ENCODE data around the gene ZZZ3. TPM values are rescaled to one million over a fixed set of nuclear protein-coding genes. Genes with fewer than 3 reads are reported as not detected.

Gene ZZZ3
- total RNA-seq, 1 experiment from 2014 or later = 51.1 TPM

DNA sequence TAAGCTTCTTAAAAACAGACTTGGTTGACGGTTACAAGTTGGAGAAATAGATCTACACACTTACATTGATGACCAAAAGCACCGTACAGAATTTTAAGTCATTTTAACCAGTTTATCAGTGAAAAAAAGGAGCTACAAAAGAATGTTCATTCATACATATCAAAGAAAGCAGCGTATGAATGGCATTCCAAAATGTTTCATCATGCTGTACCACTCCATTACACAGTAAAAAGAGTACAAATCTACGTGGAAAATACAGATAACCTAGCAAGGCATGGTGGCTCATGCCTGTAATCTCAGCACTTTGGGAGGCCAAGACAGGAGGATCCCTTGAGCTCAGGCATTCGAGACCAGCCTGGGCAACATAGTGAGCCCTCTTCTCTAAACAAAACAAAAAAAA lies 40.3 kb downstream of the ZZZ3 start:
- H3K27ac Mint-ChIP-seq = peak overlapping the region in 1 of 3 experiments; percentile 77; a peak in 2 of 7 replicates

More for the DNA sequence above, 40.3 kb downstream of the ZZZ3 start:
- peaks cover 6% of the 10 kb centered on the region; the same call in 1 of the 2 replicates for H3K79me2 ChIP-seq (ENCODE audit: insufficient read depth, low read length)
- H2AFZ ChIP-seq (ENCODE audit: low read length) = no peak overlapping the region
- no peak overlapping the region for H2BK5ac ChIP-seq (ENCODE audit: insufficient read length, low read length)
- no peak overlapping the region for H3K9ac ChIP-seq (ENCODE audit: extremely low read depth, insufficient read length, low read length)
- no peak overlapping the region for H2BK15ac ChIP-seq (ENCODE audit: low read depth, low read length)
- no peaks in the 10 kb centered on the region for H3K4me1 ChIP-seq (ENCODE audit: insufficient read depth, low read length)
- no peaks in the 10 kb centered on the region for H3K27me3 ChIP-seq (ENCODE audit: insufficient read depth, low read length)
- no peak overlapping the region for H2BK120ac ChIP-seq (ENCODE audit: low read depth, low read length, poor library complexity, severe bottlenecking)
- no peak overlapping the region for H3K14ac ChIP-seq (ENCODE audit: insufficient read depth, low read length)
- H3K23me2 ChIP-seq (ENCODE audit: insufficient read length, low read depth, low read length, poor library complexity, severe bottlenecking) = no peaks in the 10 kb centered on the region
- no peak for DNase-seq
- H2AK5ac ChIP-seq (ENCODE audit: insufficient read length, low read length) = no peak overlapping the region
- peaks cover 10 to 30% (median 21%) of the 10 kb centered on the region in 3 experiments for H3K36me3 Mint-ChIP-seq (ENCODE audit: insufficient read depth in 1 of 3, low read depth in 3 of 3)
- H4K20me1 ChIP-seq (ENCODE audit: control insufficient read depth, insufficient read depth, insufficient read length) = no peaks in the 10 kb centered on the region
- no peak overlapping the region for H4K8ac ChIP-seq (replicated peaks; ENCODE audit: insufficient read length, low read depth, low read length)
- H3K56ac ChIP-seq (ENCODE audit: insufficient read length, low read depth, low read length) = no peak overlapping the region
- H3K9me3 ChIP-seq (ENCODE audit: control insufficient read depth, low read depth, low read length) = no peaks in the 10 kb centered on the region
- TF ChIP-seq, protein P1, sequence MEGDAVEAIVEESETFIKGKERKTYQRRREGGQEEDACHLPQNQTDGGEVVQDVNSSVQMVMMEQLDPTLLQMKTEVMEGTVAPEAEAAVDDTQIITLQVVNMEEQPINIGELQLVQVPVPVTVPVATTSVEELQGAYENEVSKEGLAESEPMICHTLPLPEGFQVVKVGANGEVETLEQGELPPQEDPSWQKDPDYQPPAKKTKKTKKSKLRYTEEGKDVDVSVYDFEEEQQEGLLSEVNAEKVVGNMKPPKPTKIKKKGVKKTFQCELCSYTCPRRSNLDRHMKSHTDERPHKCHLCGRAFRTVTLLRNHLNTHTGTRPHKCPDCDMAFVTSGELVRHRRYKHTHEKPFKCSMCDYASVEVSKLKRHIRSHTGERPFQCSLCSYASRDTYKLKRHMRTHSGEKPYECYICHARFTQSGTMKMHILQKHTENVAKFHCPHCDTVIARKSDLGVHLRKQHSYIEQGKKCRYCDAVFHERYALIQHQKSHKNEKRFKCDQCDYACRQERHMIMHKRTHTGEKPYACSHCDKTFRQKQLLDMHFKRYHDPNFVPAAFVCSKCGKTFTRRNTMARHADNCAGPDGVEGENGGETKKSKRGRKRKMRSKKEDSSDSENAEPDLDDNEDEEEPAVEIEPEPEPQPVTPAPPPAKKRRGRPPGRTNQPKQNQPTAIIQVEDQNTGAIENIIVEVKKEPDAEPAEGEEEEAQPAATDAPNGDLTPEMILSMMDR (conservative IDR thresholded peaks at IDR 0.05) = no peak
- H4K5ac ChIP-seq (ENCODE audit: insufficient read length, low read depth, low read length) = no peak overlapping the region
- H2BK12ac ChIP-seq (ENCODE audit: insufficient read length, low read depth, low read length) = no peak overlapping the region
- no peak overlapping the region for H3K4ac ChIP-seq (ENCODE audit: low read depth, low read length)
- H4K91ac ChIP-seq (ENCODE audit: insufficient read length, low read depth, low read length) = no peak overlapping the region
- WGBS (ENCODE audit: extremely low coverage, insufficient read length, low lambda C conversion rate) = no CpG with 5 or more reads among the region's 5 CpGs
- no peak overlapping the region for H3T11ph ChIP-seq (ENCODE audit: low read length)
- no peaks in the 10 kb centered on the region for H3K4me1 Mint-ChIP-seq
- no peaks in the 10 kb centered on the region for H3K27me3 Mint-ChIP-seq (ENCODE audit: low read depth)
- no peak overlapping the region for H3K4me3 Mint-ChIP-seq
- H3K18ac ChIP-seq (ENCODE audit: insufficient read length, low read depth, low read length) = no peak overlapping the region
- peaks cover 4% of the 10 kb centered on the region for H3K79me1 ChIP-seq (ENCODE audit: insufficient read depth, low read depth, low read length, poor library complexity, severe bottlenecking)
- no peak overlapping the region for H3K23ac ChIP-seq (ENCODE audit: insufficient read length, low read depth, low read length)
- H3K9me3 Mint-ChIP-seq = no peaks in the 10 kb centered on the region
- H3K27ac ChIP-seq (ENCODE audit: insufficient read length, low read depth, low read length) = no peak overlapping the region
- no peak overlapping the region for H2BK20ac ChIP-seq (ENCODE audit: low read depth, low read length, poor library complexity, severe bottlenecking)
- H3K4me2 ChIP-seq (ENCODE audit: insufficient read depth, insufficient read length, low read length) = no peak overlapping the region

Measured in H9 (cell line).